GM13977 (cell line): Measurements from ENCODE around the gene CDC42BPB.

ENCODE experiments used
- DNase-seq: peaks from one replicate; pipeline ENCODE4 v3.0.0; 2012; ENCODE audit warnings: low spot score
- CTCF ChIP-seq: IDR thresholded peaks from 2 replicates; pipeline ENCODE4 v1.5.1; 2012; ENCODE audit warnings: mild to moderate bottlenecking, control low read depth; ENCODE audit not compliant: insufficient read depth; ENCODE audit errors: extremely low read depth, missing control alignments
- in situ Hi-C: fragments of 300-500 bp; cut with MboI; formaldehyde crosslinking; loops from one replicate; pipeline ENCODE4 v1.12.0; 2022; ENCODE audit warnings: low sequenced_read_pairs, low pct_unique_long_range_greater_than_20kb, mixed read lengths, inconsistent platforms; ENCODE audit not compliant: unreplicated experiment

The CDC42BPB gene

DNA sequence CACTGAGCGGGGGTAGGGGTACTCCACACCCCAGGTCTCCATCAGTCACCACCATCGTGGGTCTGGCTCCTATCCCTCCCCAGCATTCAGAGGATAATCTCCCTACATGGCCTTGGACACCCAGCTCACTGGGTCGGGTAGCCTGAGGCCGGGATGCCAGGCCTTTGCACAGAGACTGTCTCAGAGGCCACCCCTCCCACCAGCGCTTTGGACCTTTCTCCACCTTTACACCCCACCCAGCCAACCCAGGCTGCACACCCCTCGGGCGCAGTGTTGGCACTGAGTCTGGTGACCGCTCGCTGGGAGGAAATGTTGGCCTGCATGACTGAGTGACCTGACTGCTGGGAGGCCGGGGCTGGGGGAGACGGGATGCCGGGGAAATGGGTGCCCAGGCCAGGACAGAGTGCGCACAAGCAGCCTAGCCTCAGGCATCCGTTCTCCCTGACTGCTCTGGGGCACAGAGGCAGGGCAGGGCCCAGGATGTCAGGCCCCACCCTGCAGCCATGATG lies 16.1 kb upstream of the CDC42BPB start:
- in situ Hi-C loops, result no loop called here
- DNase-seq, result no peak
- TF ChIP-seq CTCF, result no peak

GRCh38 chr14:103072595-103073366 lies 15.4 kb upstream of the CDC42BPB start:
- in situ Hi-C loops, result no loop called here
- peak; percentile 12 for TF ChIP-seq CTCF
- DNase-seq, result no peak

DNA sequence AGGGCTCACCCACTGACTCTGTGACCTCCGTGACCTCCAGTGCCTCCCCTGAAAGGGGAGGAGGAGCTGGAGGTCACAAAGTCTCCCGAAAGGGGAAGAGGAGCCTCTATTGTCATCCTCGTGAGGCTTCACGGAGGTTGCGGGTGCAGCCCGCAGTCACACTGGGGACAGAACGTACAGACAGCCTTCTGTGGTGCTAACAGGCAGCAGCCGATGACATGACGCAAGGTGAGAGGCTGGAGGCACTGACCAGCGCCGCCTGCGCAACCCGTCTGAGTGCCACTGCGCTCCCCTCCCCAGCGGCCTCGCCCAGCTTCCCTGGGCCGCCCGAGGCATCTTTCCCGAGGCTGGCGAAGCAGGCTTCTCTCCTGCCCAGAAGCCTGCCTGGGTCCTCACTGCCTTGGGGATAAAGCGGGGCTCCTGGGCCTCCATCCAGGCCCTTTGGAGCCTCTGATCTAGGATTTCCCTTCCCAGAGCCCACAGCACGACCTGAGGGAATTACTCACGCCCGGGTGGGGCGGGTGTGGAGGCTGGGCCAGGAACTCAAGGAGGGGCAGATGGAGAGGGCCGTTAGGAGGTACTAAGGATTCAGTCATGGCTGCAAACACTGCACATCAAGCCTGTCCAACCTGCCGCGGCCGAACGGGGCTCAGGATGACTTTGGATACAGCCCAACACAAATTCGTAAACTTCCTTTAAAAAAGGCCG lies 14.3 kb upstream of the CDC42BPB start:
- no peak for DNase-seq
- in situ Hi-C loops, result no loop called here
- TF ChIP-seq CTCF, result no peak

DNA sequence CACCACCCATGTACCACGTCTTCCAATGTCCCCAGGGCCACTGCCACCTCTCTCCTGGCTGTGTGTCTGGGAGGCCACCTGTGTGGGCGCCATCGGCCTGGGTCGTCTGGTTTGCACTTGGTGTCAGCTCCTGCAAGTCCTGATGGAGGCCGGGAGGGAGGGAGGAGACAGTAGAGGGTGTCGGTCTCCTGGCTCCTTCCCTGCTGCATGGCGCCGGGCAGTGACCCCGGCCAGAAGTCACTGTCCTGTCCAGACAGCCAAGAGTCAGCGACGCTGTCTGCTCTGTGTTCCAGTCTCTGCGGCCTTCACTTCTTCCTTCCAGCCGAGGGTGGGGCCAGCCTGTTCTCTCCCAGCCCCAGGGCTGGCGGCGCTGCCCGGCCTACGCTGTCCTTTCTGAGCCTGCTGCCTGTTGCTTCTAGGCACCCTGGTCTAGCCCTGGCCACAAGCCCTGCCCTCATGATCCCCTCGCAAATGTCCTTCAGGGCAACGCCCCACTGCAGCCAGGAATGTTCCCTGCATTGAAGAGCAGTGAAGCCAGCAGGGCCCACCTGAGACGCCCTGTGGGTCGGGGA lies 13.7 kb upstream of the CDC42BPB start:
- no peak for DNase-seq
- in situ Hi-C loops, result no loop called here
- TF ChIP-seq CTCF, result no peak

DNA sequence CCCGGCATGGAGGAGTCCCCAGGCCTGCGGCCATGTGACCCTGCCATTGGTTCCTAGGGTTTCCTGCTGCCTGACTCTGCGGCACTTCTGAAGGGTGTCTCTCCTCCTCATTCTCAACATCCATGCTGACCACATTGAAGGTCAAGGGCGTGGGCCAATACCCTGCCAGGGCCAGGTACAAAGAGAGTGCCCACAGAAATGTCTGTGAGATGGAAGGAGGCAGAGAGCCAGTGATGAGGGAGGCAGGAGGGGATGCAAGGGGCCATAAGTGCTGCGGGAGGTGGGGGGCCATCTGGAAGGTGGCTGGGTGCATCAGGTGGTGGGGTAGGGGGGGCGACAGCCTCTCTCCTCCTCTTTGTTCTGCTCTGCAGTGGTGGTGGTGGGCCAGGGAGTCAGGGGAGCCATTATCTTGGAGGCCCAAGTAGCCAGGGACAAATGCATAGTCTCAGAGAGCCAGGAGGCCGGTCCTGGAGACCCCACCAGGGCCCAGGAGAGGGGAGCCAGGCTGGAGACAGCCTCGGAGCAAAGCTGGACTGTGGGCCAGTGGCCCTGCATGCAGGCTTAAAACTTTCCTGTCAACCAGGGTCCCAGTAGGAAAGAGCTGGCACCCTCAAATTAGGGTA lies 13.0 kb upstream of the CDC42BPB start:
- no peak for DNase-seq
- in situ Hi-C loops, result no loop called here
- TF ChIP-seq CTCF, result no peak

GRCh38 chr14:103068351-103069073 lies 11.2 kb upstream of the CDC42BPB start:
- TF ChIP-seq CTCF, result no peak
- in situ Hi-C loops, result no loop called here

More at GRCh38 chr14:103068351-103069073, 11.2 kb upstream of the CDC42BPB start:
- no peak for DNase-seq
